GM12872 (cell line): ENCODE data around the gene SLC35F1.

ENCODE experiments used
- CTCF ChIP-seq: IDR thresholded peaks from 3 replicates; pipeline ENCODE4 v1.5.1; 2011; ENCODE audit warnings: low read depth, mild to moderate bottlenecking, low read length, moderate library complexity; ENCODE audit not compliant: insufficient read depth

Gene SLC35F1

GRCh38 chr6:118350881-118351430 lies 443.9 kb downstream of the SLC35F1 start:
- TF ChIP-seq CTCF = no peak

DNA sequence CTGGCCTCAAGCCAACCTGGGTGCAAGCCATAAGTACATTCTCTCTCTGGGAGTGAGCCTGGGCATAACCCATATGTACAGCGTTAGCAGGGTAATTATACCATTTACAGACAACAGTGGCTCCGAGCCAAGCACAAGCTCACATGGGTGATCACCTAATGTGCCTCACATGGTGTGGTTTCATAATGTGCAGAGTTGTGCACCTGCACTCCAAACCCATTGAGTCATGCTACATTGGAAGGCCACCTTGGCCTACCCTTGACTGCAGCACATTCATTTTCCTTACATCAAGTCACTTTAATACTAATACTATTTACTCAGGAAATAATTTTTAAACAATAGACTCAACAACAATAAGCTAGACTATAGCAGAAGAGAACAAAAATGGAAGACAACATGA lies 446.5 kb downstream of the SLC35F1 start:
- no peak for TF ChIP-seq CTCF

GRCh38 chr6:118354641-118355040 lies 447.6 kb downstream of the SLC35F1 start:
- no peak for TF ChIP-seq CTCF

DNA sequence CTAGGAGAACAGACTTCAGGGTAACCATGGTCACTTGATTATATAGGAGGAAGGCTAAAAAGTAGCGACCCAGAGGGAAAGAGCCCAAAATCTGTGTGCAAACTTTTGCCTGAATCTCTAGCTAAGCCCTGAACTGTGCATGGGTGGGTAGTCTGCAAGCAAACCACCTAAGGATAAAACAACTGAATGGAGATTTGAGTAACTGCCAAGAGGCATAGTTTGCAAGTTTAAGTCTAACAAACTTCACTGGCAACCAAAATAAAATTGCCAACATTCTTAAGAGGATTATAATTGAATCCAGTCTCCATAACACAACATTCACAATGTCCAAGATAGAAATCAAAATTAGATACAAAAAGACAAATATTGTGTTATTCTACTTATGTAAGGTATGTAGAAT lies 449.0 kb downstream of the SLC35F1 start:
- TF ChIP-seq CTCF = no peak

DNA sequence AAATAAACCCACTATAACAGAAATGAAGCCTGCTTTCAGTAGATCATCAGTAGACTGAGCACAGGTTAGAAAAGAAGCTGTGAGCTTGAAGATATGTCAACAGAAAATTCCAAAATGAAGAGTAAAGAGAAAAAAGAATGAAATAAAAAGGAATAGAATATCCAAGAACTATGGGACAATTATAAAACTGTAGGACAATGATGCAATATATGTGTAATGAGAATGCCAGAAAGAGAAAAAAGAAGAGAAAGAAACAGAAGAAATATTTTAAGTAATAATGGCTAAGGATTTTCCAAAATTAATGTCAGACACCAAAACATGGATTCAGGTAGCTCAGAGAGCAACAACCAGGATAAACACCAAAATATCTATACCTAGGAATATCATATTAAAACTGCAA lies 449.6 kb downstream of the SLC35F1 start:
- TF ChIP-seq CTCF = no peak
